Right renal cortex interstitium (tissue), 3 donors: ENCODE data around the gene RHOBTB3. TPM values are rescaled to one million over a fixed set of nuclear protein-coding genes. Genes with fewer than 3 reads are reported as not detected.

ENCODE experiments used
- DNase-seq, 3 donors: peaks; one replicate each; pipeline ENCODE4 v3.0.0-alpha.2; 2013; ENCODE audit warnings: low read depth in 3 of 3, low spot score in 2 of 3
- polyA plus RNA-seq, 3 donors: library from polyadenylated mRNA; unstranded; fragments of 120-200 nt; gene quantifications; one replicate each; pipeline ENCODE4 v1.2.1, GENCODE V29; 2013; ENCODE audit not compliant: insufficient read length in 3 of 3

The RHOBTB3 gene
- polyA plus RNA-seq, 3 donors: 70.7 to 75.7 (median 74.7) TPM

DNA sequence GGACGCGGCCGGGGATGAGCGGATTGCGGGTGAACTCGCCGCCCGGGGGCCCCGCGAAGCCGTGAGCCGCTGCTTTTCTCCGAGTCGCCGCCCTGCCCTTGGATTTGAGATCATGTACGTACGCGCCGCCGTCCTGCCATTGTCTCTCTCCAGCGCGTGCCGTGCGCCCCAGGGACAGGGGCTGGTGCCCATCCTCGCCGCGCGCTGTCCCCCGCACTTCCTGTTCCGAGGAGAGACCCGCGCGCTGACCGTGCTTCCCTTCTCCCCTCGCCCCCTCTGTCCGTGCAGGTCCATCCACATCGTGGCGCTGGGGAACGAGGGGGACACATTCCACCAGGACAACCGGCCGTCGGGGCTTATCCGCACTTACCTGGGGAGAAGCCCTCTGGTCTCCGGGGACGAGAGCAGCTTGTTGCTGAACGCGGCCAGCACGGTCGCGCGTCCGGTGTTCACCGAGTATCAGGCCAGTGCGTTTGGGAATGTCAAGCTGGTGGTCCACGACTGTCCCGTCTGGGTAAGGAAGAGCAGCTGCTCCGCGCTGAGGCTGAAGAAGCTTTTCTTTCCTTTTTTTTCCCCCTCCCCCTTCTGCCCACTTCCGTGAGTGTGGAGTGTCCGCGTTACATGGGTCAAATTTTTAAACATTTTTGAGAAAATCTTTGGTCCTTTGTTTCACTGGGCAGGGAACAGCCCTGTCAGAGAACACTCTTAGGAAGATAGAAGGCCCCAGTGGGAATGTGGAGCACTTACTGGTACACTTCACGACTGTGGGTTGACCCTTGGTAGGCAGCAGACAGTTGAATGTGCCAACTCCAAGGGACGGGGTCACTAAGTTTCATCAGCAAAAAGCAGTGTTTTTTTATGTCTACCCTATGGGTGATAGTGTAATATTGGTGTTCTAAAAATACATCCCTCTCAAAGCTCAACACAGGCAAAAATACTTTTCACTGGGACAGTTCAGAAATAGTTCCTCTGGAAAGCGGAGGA is 727 bp downstream of the RHOBTB3 start:
- DNase-seq: peak in 1 of 3 donors; percentile 53

DNA sequence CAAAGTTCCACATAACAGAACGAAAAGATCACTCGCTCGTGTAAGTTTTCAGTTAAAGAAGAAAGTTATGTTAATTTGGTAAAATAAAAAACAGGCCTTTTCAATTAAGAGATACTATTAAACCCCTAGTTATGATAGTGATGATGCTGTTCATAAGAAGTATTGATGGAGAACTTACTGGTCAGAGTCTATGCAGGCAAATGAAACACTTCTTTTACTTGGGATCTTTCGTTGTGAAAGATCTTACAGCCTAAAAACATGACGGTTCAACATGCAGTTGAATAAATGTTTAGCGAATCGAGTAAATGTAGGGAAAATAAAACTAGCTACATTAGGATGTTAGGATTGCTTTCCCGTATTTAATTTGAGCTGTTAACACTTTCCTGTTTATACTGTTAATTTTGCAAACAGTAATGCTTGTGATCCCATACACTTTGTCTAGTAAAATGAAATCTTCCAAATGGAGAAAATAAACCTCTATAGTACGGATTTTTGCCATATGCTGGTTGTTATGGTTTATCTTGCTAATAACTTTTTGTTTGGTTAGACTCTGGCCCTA is 2.0 kb downstream of the RHOBTB3 start:
- no peak for DNase-seq

DNA sequence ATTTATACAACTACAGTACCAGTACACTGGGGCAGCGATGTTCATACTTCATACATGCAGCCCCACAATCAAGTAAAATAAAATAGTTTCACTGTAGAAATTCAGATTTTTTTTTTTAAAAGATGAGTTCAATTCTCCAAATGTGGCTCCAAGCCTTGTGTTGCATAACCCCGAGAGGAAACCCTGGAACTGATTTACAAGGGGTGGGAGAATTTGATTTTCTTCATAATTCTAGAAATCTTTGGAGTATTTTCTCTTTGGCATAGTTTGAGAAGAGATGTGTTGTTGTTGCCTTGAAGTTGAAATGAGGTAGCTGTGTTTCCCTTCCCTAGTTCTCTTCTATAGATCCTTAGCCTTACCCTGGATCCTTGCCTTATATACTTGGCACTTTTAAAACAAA is 3.1 kb downstream of the RHOBTB3 start:
- no peak for DNase-seq

DNA sequence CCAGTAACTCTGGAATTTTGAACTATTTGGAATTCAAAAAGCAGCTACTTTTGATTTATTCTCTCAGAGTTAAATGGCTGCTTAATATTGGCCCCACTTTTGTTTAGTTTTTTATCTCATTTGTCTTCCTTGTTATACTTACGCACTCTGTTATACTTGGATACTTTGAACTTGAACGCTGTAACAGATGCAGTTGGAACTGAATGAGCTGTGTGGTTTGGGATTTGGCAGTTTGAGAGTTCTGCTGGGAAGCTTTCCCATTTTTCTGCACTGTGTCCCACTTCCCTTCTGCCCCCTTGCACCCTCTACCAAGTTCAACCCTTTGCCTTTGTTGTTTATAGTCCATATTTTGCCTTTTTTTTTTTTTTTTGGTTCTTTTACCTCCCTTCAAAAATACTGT is 3.8 kb downstream of the RHOBTB3 start:
- DNase-seq: no peak

DNA sequence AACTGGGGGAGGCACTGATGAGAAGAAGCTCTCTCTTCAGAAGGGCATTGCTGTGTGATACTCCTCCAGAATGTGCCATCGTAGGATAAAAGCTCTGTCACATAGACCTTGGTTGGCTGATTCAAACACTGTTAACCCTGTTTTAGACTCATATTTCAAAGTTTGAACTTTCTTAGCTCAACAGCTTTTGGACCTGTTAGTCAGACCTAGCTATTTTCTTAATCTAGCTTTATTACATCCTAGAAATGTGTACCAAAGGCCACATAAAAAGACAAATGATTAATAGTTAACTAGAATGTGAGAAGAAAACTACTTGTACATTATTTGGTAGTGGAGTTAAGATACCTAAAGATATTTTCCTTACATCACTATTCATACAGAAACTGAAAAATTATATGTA is 4.3 kb downstream of the RHOBTB3 start:
- no peak for DNase-seq

DNA sequence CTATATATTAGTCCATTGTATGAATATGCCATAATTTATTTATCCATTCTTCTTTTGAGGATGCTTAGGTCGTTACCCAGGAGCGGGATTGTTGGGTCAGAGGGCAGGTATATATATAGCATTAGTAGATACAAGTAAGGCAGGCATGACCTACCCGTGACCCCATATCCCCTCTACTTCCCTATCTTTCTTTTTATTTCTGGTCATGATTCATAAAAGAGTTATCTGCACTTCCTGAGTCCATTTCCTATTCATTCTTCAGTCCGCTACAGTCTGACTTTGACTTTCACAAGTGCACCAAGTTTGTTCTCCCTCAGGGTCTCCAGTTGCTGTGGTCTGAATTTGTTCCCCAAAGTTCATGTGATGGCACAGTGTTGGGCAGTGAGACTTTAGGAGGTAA is 6.9 kb downstream of the RHOBTB3 start:
- no peak for DNase-seq

DNA sequence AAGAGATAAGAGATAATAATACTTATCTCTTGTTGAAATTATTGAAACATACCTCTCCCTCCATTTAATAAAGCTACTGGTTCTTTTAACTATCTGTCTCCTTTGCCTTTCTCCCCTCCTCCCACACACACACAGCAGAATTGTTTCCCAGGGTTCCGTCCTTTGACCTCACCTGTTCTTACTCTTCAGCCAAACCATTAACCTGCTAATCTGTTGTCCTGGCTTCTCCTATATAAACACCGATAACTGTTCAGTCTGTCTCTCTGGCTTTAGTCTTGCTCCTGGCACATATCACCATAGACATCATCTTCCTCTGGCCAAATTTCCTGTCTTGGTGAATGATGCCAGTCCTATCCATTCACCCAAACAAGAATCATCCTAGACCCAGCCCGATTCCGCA is 7.7 kb downstream of the RHOBTB3 start:
- no peak for DNase-seq

DNA sequence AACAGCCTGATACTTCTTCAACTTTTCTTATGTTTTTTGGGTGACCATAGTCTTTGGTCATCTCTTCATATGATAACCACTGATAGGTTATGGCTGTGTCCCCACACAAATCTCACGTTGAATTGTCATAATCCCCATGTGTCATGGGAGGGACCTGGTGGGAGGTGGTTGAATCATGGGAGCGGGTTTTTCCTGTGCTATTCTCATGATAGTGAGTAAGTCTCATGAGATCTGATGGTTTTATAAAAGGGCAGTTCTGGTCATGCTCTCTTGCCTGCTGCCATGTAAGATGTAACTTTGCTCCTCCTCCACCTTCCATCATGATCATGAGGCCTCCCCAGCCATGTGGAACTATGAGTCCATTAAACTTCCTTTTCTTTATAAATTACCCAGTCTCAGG is 8.7 kb downstream of the RHOBTB3 start:
- DNase-seq: no peak

DNA sequence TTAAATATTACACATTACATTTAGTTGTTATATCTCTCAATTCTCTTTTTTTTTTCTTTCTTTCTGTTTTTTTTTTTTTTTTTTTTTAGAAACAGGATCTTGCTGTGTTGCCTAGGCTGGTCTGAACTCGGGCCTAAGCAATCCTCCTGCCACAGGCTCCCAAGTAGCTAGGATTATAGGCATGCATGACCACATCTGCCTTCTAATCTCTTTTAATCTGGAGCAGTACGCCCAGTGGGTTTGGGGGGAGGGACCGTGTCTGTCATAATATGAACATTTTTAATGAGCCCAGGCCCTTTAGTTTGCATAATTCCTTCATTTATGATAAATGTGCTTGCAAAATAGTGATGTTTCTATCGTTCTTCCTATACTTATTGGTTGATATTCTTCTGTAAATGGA is 10.3 kb downstream of the RHOBTB3 start:
- no peak for DNase-seq

DNA sequence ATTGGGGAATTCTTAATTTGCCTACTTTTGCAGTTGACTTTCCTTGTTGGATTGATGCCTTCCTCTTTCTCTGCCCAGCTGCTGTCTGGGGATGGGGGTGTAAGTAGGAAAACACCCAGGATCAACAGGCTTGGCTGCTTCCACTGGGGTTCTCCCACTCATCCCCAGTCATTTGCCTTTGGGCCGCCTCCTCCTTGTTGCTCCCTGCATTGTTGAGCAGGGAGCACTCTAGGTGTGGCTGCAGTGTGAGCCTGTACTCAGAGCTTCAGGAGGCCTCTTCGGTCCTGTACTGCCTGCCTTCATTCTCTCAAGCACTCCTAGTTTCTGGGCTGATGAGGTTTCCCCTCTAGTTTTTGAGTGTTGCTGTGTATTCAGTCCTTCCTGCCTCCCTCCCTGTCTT is 12.1 kb downstream of the RHOBTB3 start:
- DNase-seq: no peak

DNA sequence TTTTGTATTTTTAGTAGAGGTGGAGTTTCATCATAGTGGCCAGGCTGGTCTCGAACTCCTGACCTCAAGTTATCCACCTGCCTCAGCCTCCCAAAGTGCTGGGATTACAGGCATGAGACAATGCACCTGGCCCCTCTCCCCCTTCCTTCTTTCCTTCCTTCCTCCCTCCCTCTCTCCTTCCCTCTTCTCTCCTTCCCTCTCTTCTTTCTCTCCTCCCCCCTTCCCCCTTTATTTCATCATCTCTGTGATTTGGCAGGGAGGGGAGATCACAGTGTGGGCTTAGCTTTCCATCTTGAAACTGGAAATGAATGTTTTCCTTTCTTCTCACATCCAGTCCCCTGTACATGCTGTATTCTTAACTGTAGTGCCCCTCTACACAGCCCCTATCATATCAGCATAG is 12.7 kb downstream of the RHOBTB3 start:
- no peak for DNase-seq

DNA sequence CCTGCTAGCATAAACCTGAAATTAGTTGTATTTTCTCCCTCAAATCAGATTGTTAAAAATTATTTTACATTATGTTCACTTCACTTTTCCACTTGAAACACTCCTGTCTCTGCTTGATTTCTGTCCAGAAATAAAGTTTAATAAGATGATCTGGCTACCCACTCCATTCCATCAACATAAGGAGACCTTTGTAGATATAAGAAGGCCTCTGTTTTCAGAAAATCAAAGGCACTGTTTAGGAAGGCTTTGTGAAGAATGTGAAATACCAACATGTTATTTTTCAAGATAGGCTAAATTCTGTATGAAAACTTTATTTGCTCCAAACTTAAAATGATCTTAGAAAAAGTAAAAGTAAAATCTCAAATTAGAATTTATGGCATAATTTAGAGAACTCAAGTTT is 15.1 kb downstream of the RHOBTB3 start:
- no peak for DNase-seq

DNA sequence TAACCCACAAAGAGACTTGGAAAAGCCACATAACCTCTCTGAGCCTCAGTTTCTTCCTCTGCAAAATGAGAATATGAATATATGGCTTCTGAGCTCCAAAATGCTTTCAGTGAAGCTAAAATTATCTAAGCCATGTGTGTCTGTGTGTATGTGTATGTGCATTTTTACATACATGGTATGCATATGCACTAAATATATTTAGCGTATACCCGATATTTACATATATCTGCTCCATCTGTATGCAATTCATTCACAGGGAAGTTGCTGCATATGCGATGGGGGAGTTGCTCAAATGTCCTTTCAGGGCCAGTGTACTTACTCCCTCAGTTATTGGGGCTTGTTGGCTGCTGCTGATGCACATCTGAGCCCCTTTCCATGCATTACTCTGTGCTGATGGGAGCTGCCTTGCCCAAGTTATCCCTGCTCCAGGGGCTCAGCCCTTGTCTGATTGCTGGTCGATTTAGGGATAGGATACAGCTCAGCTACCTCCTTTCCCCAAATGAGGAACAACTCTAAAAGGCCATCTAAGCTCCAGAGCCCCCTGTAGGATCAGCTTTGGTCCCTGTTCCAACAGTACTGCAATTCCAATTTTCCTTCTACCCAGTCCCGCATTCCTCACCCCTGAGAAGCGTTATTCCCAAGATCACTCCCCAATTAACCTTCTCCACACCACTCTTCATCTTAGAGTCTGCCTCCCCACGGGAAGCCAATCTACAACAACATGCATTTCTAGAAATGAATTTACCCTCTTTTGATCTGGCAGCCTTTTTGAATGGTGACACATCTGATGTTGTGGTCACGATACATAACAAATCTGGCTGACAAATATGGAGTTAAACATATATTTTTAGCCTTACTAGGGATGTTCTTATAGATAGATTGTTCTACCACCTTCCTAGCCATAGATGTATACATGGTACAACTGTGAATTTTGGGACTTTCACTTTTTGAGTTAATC is 15.9 kb downstream of the RHOBTB3 start:
- no peak for DNase-seq

DNA sequence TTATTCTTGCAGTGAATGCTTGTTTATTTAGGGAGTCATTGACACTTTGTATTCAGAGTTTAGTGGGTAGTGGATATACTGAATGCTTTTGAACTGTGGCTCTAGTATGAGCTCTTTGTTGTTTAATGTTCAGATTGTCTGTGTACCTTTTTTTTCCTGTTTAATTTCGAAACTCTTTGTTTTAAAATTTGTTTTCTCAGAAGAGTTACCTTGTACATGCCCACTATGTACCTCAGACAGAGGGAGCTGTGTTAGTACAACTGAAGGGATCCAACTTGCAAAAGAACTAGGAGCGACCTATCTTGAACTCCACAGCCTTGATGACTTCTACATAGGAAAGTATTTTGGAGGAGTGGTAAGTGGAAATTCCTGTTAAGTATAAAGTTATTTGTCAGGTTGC is 17.0 kb downstream of the RHOBTB3 start:
- DNase-seq: no peak

DNA sequence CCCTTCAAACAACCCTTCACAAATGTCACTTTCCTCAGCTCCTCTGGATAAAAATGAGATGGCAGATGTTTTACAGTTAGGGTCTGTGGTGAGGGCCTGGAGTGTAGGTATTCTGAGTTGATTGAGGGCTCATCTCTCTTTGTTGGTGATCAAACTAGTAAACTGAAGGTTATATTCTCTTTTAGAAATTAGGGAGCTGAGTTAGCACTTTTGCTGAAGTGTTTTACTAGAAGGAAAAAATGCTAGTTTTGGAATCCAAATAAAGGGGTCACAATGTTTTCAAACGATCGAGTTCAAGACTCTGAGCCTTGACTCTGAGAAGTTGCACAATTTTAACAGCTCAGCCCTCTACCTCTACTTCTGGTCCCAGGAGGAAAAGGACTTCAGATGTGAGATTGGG is 23.4 kb downstream of the RHOBTB3 start:
- no peak for DNase-seq

DNA sequence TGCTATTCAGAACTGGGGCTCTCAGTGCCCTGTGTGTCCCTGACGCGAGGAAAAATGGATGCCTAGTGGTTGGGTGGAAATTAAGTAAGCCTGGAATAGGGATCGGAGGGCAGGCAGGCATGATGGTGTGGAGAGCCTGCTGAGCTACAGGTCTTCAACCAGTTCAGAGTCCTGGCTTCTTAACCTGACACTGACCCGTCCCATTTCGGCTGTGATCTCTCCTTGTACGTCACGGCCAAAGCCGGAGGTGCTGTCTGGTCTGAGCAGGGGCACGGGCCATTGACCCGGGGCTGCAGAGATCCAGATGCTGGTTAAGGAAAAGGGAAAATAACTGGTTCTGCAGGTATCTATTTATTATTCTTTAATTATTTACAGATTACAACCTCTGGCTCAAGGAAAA is 27.9 kb downstream of the RHOBTB3 start:
- no peak for DNase-seq

DNA sequence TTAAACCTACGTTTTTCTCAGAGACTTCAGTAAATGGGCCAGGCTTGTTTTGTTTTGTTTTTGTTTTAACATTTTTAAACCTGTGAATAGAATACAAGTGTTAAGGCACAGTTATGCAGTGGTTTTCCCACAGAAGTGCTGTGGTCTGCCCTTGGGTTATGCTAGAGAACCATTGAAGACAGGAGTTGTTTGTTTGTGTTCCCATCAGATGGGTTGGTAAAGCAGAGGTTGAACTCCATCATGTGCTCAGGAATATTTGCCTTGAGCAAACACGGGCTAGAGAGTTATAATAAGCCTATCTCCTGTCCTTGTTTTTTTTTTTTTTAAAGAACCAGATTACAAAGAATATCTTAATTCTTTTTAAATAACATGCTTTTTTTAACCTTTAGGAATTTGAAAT is 28.5 kb downstream of the RHOBTB3 start:
- no peak for DNase-seq

DNA sequence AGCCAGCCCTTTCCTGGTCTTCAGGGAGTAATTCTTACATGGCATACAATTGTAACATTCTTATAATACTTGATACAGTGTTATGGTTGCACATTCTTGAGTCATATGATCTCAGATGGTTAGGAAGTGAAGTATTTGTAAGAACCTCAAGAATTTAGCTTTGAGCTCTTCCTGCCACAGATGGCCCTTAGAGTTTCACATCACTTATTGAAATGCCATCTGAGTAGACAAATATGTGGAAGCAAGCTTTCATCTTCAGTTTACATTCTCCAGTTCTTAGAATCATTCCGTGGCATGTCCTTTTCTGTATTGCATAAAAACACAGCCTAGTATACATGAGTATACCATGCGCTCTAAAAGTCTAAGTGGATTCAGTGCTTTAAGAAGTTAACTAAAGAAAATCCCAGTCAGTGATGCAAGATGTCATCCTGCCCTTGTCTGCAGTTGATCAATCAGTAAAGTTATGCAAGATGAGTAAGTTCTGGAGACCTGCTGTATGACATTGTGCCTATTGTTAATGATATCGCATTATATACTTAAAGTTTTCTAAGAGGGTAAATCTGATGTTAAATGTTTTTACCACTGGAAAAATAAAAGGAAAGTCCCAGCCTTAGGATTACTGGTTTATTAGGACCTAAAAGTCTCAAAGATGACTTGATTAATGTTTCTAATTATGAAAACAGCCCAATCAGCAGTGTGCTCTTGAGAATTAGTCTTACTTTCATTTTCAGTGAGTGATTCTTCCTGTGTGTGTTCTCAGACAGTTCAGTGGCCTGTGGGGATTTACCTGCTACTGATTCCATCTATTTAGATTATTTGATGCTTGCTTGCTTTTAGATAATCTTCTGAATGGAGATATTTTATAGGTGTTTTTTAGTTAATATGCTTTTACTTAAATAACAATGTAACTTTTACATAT is 29.4 kb downstream of the RHOBTB3 start:
- DNase-seq: no peak

DNA sequence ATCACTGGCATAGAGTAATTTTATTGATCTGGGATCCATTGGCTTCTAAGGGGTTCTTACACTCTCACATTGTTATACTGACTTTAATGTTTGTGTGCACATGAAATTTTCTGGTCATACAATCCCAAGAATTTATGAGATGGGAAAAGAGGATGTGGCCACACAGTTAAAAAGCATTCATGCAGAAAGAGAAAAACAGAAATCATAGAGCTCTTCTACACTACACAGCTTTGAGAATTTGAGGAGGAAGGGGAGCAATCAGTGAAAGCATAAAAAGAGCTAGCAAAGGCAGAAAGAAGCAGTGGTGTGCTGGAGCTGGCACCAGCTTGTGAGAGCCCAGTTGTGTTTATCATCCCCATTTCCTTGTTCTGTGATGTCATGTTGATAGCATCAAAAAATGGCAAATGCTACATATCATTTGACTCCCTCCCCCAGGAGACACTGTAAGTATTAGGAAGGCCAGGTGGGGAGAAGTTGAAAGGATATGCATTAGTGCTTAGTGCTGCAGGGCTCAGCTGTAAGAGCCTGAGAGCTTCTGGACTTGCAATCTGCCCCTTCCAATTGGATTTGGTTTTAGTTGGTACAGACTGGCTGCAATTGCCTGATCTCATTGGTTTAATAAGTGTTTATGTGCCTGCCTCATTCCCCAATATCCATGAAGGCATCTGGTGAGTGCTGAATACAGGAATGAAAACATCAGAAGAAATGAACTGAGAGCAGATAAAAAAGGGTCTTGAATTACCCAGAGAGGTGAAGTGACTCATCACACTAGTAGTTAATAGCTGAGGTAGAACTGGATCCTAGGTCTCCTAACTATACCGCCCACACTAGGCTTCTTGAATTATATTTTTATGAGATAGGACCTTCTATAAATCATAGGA is 30.9 kb downstream of the RHOBTB3 start:
- no peak for DNase-seq
